Measurements from ENCODE around the gene SERPINB7.

SERPINB7 gene

DNA sequence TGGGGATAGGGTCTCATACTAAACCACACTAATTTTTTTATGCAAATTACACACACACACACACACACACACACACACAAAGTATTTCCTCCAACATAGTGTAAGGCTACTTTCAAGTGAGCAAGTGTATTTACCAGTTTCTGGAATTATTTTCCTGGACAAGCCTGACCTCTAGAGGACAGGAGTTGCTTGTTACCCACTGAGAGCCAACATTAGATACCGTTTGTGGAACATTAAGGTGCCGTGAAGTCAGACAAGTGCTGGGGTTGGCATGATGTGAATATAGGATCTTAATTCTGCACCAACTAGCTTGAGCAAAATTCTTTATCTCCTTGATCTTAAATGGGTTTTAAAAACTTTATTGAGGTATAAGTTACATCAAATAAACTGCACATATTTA, 72.9 kb downstream of the SERPINB7 start:
- no peak for DNase-seq (ENCODE audit: low read depth, low spot score)

DNA sequence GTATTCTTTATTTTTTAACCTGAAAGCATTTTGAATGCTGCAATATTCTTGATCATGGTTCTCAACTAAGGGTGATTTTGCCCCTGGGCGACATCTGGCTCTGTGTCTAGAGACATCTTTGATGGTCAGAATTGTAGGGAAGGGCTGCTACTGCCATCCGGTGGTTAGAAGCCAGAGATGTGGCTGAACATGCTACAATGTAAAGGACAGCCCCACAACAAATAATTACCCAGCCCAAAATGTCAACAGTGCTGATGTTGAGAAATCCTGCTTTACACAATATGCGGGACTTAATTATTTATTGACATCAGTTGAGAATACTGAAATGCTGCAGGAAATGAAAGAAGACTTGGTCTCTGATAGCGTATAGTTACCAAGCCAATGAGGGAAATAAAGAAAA, 74.8 kb downstream of the SERPINB7 start:
- DNase-seq (ENCODE audit: low read depth, low spot score), result no peak

DNA sequence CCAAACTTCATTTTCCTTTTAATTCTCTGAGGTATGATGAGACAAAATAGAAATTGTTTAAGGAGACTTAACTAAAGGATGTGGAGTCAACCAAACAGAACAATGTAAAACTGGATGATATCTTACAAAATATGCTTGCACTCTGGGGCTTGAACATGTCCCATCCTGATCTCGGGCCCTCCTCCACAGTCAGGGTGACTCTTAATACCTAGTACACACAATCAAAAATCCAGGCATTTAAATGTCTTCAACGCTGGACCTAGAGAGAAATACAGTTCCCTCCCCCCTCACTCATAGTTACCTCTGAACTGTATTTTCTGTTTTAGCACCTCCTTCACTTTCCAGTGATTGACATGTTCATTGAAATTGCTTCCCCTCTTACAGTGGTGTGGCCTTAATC, 75.4 kb downstream of the SERPINB7 start:
- DNase-seq (ENCODE audit: low read depth, low spot score), result no peak

Data from brain pericyte (primary cell).